ENCODE data around the gene TBXA2R.
A peak's percentile ranks its signal among the peaks of the same experiment; 100 is the strongest.
"Not testable (repeated sequence)": the region's sequence is repeated elsewhere in the genome, so short reads cannot be mapped to it uniquely, and the experiment has no call there.

The TBXA2R gene

DNA sequence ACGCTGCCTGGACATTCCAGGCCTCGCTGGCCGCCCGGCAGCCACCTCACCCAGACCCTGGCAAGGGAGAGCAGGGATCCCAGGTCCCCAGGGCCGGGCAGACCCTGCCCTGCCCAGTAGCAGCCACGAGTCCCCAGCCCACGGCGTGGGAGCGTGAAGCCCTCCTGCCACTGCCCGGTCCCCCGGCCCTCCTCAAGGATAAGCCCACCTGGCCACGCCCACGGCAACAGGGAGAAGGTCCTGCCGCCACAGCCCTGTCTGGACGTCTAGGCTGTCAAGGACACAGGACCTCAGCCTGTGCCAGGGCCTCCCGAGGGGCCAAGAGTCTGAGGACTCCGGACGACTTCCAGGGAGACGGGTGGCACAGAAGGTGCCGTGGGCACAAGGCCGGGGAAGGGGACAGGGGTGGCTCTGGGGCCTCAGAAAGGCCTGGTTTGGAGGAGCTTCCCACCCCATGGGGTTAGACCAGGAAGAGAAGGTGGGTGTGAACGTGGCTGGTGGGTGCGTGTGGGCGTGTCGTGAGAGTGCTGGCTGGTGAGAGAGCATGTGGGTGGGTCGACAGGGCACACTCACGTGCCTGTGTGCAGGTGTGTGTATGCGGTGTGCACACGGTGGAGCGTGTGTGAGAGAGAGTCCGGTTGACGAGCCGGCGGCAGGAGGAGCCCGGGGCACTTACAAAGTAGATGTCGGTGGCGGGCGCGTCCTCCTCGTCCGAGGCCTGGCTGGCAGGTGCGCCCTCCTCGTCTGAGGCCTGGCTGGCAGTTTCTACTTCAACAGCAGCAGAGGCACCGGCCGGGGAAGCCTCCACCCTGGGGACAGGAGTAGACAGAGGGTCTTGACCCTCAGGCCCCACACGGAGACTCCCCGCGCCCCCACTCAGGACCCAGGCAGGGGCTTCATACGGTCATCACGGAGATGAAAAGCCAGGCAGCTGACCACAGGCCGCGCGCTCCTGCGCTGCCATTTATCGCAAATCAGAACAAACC is 31.8 kb upstream of the TBXA2R start:
- DNase-seq = no peak

DNA sequence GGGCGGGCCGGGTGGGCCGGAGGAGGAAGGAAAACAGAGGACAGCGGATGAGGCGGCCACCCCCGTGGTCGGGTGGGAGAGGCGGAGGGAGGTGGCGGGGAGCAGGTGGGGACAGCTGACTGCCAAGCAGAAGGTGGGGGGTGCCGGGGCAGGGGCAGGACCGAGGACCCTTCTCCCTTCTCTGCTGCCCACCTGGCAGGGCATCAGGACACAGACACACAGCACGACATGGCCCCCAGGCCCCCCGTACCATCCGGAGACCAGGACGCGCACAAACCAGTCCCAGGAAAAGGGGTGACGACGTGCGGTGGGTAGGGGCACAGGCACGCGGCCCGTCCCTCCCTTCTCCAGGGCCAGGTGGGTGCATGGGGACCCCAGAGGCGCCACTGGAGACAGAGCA is 30.9 kb upstream of the TBXA2R start:
- no peak for DNase-seq

DNA sequence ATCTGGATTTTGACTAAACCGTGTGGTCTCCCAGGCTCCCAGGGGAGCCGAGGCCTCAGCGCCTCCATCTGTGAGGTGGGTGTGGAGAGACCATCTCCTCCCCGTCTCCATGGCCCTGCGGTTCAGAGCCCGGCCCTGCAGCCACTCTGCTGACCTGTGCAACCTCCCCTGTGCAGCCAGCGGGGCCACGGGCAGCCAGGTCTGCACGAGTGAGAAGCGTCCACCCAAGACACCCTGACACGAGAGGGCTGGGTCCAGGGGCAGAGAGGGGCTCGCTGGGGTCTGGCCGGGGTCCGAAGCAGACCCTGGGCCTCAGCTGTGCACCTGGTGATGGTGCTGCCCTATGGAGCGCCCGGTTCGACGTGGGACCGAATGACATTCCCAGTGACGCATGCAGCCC is 30.3 kb upstream of the TBXA2R start:
- no peak for DNase-seq

DNA sequence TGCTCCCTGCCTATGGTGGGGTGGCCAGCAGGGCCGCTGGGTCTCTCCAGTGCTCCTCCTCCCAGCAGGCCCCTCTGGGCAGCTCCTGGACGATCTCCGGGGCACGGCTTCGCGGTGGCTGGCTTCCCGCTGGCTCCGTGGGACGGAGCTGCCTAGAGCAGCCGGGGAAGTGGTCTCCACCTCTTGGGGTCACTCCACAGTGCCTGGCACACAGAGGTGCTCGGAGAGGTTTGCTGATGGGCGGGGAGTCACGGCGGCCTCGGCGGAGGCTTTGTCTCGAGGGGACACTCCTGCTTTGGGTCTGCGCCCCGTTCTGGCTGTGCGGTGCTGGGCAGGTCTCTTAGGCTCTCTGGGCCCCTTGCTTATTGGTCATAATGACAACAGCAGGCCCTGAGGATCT is 29.8 kb upstream of the TBXA2R start:
- DNase-seq = no peak

DNA sequence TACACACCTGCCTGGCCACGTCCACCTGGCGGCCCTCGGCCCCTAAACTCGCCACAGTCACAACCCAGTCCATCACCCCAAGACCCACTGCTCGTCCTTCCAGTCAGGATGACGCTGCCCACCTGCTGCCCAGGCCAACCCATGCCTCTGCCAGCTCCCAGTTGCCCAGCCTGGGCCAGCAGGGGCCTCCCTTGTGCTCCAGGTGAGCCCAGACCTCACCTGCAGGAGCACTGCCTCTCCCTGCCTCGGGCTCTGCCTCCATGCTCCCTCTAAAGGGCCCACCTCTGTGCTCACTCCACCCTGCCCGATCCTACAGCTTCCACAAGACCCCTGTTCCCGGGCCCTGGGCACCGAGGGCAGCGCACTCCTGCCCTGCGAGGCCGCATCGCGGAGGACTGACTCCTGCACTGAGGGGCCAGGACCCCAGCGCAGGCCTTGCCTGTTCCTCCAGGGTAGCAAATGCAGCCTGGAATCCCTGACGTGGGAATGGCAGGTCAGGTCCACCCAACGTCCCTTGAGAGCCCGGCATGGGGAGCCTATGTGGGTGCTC is 27.9 kb upstream of the TBXA2R start:
- no peak for DNase-seq

DNA sequence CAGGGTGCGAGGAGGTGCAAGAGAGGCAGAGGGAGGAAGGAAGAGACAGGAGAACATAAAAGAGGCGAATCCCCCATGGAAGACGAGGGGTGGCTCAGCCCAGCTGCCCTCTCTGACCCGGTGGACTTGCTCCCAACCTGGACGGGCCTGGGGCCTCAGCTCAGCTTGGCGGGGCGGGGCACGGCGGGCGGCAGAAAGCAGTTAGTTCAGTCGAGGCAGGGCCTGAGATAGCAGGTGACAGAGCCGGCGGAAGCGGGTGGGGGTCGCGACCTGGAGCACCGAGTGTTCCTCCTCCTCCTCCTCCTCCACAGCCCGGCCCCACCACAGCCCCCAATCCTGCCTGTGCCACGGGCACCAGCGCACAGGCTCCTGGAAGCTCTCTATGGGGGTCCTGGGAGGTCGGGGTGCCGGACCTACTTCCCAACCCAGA is 26.9 kb upstream of the TBXA2R start:
- no peak for DNase-seq

DNA sequence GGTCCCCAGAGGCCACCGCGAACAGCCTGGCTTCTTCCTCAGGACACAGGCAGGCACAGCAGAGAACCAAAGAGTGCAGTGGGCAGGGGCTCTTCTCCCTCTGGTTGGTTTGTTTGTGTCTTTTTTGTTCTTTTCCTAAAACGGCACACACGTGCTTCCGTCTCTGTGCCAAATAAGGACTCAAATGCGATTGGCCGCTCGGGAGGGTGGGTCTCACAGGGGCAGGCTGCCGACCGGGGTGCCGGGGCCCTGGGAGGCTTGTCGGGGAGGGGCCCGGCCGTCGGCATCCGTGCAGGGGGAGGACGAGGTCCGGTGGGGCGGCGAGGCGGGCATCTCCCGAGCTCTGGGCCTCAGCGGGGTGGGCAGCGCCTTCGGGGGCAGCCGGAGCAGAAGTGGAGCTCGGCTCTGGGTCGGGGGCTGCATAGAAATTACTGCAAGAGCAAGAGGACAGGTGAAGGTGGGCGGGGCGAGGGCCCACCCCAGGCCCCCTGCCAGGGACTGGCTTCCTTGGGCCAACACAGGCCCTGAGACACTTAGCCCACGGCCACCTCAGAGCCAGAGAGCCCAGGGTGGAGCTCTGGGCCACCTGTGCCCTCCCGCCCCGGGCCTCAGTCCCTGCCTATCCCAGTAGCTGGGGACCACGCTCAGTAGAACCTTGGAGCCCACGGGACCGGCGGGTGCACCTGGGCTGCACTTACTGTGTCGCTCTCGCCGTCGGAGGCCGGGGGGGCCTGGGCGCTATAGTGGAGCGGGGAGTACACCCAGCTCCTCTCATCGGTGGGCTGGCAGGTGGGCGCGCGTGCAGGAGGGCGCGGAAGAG is 26.3 kb upstream of the TBXA2R start:
- peak; percentile 61 for DNase-seq

DNA sequence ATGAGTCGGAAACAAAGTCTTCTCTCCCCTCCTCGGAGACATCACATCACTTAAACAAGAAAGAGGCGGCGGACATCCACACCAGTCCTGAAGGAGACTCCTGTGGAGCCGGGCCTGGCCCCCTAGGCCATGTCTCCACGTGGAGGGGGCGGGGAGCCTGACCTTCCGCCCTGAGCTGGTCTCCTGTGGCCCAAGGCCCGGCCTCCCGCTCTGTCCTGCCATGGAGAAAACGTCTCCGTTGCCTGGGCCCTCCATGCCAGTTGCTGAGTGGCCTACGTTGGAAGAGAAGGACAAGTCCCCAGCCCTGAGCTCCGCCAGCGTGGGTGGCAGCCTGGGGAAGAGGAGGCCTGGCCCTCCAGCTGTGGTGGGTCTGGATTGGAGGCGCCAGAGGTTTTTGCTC is 25.4 kb upstream of the TBXA2R start:
- no peak for DNase-seq

DNA sequence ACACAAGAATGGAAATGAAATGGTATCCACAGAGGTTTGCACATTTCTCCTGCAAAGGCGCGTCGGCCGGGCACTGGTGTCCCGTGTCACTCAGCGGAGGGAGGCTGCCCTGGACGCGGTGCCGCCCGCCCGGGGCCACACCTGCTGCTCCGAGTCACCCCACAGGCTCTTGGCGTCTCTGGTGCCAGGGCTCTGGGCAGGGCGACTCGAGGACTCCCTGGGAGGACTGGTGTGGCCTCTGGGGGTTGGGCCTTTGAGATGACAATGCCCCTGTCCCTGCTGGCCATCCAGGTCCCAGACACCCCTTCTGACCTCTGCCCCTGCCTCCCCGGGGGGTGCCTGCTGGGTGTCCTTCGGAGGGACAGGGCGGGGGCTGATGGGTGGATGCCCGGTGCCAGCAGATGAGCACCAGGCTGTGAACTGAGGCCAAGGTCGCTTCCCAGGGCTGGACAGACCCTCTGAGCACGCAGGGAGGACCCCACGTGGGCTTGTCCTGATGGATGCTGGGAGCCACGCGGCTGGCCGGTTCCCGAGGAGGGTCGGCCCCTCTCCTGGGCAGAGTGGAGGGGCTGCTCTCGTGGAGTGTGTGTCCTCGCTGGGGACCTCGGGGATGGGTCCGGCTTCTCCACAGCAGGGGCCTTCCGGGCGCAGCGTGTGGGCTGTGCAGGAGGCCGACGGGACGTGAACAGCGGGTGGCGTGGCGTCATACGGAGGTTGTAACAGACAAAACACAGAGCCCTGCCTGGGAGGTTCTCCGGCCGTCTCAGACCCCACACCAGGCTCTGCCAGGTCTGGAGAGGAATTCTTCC is 24.6 kb upstream of the TBXA2R start:
- no peak for DNase-seq

DNA sequence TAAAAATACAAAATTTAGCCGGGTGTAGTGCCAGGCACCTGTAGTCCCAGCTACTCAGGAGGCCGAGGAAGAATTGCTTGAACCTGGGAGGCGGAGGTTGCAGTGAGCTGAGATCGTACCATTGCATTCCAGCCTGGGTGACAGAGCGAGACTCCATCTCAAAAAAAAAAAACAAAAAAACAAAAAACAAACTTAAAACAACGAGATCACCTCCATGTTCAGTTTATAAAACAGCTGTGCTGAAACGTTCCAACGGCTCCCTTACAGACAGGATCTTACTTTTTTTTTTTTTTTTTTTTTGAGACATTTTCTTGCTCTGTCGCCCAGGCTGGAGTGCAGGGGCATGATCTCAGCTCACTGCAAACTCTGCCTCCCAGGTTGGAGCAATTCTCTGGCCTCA is 22.1 kb upstream of the TBXA2R start:
- not testable (repeated sequence) for DNase-seq

DNA sequence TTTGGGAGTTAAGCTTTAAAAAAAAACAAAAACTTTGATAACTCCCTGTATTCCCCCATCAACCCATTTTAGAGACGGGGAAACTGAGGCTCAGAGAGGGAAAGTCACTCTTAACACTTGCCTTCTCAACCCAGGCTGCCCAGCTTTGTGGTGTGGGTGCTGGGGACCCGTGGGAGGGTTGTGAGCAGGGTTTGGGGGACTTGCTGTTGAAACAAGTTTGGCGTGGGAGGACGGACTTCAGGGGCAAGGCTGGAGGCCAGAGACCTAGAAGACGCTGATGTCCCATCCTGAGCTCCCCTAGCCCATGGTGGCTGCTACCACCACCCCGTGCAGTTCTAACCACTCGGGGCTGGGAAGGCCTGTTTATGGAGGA is 20.7 kb upstream of the TBXA2R start:
- DNase-seq = no peak

DNA sequence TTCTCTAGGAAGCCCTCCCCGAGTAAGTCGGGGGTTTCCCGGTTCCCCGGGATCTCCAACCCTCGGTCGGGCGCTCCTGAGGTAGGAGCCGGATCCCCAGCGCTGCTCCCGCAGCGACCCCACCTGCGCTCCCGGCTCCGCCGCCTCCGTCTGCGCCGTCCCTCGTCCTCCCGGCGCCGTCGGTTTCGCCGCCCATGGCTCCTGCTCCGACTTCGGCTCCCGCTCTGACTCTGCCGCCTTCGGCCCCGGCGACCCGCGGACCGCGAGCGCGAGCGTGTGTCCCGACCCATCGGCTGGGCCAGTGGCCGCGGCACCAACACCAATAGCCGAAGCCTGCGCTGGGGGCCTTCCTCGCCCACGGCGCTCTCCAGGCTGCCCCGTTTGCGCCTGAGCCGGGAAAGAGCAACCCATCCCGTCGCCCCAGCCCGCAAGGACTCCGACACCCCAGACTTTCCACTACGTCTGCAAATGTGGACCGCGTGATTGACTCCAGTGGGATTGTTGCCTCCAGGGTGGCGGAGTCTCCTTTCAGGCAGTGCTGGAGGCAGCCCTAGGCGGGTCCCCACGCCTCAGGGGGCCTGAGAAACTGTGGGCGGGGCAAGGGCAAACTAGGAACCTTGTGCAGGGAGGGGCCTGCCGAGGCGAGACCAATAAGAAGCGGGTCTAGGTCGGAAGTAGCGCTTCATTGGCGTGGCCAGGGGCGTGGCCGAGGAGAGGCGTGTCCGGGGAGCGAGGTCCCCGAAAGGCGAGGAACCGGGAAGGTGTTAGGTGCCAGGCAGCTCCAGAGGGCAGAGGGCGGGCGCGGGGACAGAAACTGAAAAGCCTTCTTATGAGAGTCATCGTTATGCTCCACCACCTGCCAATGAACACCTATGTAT is 20.0 kb upstream of the TBXA2R start, which contains the start of gene CACTIN:
Gene CACTIN (minus strand): TSS at position 318 of the 878 bp plus-strand sequence. CDS start 28 bp downstream, at position 290.
- DNase-seq = peak; percentile 98

DNA sequence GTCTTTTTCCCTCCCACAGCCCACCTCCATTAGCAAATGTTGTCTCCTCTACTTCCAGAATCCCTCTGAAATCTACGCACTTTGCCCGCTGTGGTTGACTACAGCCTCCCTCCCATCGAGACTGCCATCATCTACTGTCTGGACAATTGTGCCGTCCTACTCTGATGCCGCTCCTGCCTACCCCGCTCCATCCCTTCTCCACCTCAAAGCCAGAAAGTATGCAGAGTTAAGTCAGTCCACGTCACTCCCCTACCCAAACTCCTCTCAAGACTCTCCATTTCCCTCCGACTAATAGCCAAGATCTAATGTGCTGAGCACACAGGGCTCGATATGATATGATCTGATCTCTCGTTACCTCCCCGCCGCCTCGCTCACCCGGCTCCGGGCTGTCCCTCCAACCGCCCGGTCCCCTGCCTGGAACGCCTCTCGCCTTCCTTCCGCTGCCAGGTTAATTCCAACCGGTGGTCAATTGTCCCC is 19.4 kb upstream of the TBXA2R start:
- DNase-seq = no peak

DNA sequence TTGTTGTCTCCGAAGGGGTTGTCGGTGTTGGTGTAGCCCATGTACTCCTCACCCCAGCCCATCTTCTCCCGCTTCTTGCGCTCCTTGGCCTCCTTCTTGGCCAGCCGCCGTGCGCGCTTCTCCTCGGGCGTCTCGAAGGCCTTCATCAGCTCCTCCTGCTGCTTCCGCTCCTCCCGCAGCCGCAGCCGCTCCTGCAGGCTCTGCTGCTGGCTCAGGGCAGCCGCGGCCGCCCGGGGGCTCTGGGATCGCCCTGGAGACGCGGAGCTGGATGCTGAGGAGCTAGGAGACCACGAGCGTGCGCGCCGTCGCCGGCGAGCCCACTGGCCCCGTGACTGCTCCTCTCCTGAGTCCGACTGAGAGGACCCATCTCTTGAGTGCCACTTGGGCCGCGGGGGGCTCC is 17.0 kb upstream of the TBXA2R start:
- DNase-seq = no peak

DNA sequence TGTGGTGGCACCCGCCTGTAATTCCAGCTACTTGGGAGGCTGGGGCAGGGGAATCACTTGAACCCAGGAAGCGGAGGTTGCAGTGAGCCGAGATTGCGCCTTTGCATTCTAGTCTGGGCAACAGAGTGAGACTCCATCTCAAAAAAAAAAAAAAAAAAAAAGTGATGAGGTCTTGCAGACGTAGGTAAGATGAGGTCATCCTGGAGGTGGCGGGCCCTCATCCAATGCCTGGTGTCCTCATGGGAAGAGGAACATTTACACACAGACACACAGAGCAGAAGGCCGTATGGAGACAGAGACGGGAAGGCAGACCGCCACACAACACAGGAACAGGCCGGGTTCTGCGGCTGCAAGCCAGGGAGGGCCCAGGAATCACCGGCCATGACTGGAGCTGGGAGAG is 15.5 kb upstream of the TBXA2R start:
- DNase-seq = no peak

DNA sequence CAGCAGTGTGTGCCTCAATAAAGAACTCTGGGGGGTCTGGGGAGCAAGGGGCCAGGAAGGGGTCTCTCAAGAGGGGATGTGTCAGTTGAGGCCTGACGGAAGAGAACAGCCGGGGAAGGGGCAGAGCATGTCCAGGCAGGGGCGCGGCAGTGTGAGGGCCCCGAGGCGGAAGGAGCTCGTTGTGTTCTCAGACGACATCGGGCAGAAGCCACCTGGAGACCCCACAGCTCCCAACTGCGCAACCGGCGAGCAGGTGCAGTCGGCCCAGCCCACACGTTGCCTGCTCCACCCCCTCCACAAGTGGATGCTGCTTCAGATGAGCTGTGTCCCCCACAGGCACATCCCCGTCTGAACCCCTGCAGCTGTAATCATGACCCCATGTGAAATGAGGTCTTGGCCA is 15.0 kb upstream of the TBXA2R start:
- DNase-seq = no peak

DNA sequence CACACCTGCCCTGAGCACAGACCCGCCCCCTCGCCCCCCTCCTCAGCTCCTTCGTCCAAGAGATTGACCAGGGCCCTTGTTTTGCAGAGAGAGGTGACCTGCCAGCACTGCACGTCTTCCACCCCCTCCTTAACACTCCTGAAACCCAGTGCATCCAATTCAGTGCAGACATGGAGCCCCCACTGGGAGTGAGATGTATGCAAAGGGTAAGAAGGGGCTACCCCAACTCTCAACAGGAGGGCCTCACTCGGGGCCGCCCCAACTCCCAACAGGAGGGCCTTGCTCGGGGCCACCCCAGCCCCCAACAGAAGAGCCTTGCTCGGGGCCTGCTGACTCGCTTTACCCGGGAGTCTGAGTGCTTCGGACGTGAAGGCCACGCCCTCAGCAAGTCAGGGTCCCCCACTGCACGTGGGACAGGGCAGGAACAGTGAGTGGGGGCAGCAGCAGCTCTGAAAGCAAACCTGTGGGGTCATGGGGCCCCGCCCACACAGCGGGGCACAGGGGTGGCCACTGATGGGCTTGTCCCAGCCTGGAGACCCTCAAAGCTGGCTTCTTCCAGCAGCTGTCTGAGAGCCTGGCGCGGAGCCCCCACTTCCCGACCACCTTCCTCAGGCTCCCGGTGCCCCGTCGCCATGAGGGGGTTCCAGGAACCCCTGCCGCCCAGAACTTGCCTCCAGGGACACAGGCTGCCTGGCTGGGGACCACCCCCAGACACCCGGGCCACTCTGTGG is 14.3 kb upstream of the TBXA2R start:
- DNase-seq = no peak

DNA sequence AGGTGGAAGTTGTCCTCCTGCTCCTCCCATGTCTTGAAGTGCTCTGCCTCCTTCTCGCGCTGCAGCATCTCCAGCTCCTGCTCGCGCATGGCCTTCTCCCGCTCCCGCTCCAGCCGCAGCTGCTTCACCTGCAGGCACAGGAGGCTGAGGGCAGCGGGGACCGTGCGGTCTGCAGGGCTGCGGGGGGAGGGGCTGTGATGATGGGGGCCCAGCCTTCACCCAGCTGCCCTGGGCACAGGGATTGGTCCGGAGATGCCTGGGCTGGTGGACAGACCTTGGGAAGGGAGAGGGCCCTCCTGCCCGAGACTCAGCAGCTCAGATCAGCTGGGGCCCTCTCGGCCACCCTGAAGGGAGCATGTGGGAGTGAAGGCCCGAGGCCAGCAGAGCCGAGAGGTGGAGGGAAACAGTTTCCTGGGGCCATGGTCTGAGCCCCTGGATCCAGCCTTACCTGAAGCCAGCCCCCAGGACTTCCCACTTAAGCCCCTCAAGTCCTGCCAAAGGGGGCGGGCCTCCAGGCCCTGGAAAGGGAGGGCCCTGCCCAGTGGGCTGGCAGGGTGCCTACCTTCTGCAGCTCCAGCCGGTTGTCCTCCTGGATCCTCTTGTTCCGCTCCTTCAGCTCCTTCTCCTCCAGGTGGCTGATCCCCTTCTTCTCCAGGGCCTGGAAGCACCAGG is 13.6 kb upstream of the TBXA2R start:
- no peak for DNase-seq

DNA sequence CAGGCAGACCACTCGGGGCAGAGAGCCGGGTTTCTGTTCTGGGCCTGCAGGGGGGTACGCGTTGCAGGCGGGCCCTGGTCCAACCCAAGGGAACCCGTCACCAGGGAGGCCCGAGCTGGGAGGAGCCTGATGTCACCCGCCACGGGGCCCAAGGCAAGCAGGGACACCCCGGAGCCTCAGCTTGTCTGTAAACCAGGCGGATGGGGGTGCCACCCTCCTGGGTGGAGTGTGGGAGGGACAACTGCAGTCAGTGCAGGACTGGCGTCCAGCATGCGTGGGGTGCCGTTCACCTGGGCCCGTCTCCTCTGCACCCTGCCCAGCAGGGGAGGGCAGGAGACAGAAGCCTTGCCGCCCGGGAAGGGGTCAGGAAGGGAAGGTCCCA is 12.9 kb upstream of the TBXA2R start:
- no peak for DNase-seq
